Testis (tissue), 3 donors: ENCODE measurements around the gene TNS3. TPM values are rescaled to one million over a fixed set of nuclear protein-coding genes. Genes with fewer than 3 reads are reported as not detected.

Experiments used
- DNase-seq: peaks from one replicate; pipeline ENCODE4 v3.0.0-alpha.2; 2019
- H3K27ac ChIP-seq, 2 donors: fragments of 200-600 bp; sonication (generic); one replicate each; pipeline ENCODE4 v1.5.1; 2019
- H3K27me3 ChIP-seq: fragments of 200-600 bp; sonication (generic); one replicate; pipeline ENCODE4 v1.5.1; 2019
- H3K36me3 ChIP-seq: fragments of 200-600 bp; sonication (generic); one replicate; pipeline ENCODE4 v1.5.1; 2017; ENCODE audit warnings: low read depth; ENCODE audit errors: missing control alignments
- H3K4me1 ChIP-seq: fragments of 200-600 bp; sonication (generic); one replicate; pipeline ENCODE4 v1.5.1; 2019
- H3K4me3 ChIP-seq, 2 donors: fragments of 200-600 bp; sonication (generic); one replicate each; pipeline ENCODE4 v1.5.1; 2017 to 2019
- H3K9me3 ChIP-seq: fragments of 200-600 bp; sonication (generic); one replicate; pipeline ENCODE4 v1.5.1; 2017
- POLR2A ChIP-seq: fragments of 450-650 bp; IDR thresholded peaks from one replicate; pipeline ENCODE4 v1.6.1; 2017; ENCODE audit warnings: antibody characterized with exemption, mild to moderate bottlenecking, moderate library complexity
- WGBS, 2 donors: methylation state at CpG; one replicate each; pipeline ENCODE4 v1.1.5; 2018; 5-methylcytosine and 5-hydroxymethylcytosine counted together
- intact Hi-C: fragments of 100-400 bp; cut with DNase I; formaldehyde crosslinking; loops from one replicate; pipeline ENCODE4 v1.15.1; 2023; ENCODE audit warnings: low total_unique reads
- polyA plus RNA-seq: library from polyadenylated mRNA; stranded (reverse); fragments of 350-450 nt; fragmentation: Illumina TruSeq; extraction: RNeasy Lipid Tissue Mini Kit (QIAGEN cat#74804); gene quantifications from one replicate; pipeline ENCODE4 v1.2.3, GENCODE V29; 2014; ENCODE audit warnings: low read depth, low replicate concordance; ENCODE audit not compliant: insufficient read depth
- total RNA-seq, 2 donors: library from RNA; depleted of rRNA; stranded (reverse); fragments of >200 nt; gene quantifications; one replicate each; pipeline ENCODE4 v1.2.3, GENCODE V29; 2016
- TF ChIP-seq, protein P1 (sequence below), 3 experiments: fragments of 450-650 bp in 2 of 3; fragments of 200-600 bp in 1 of 3; sonication (generic) in 1 of 3; IDR thresholded peaks; one replicate each; pipeline ENCODE4 v1.5.1; 2016 to 2019; ENCODE audit warnings: antibody characterized with exemption in 3 of 3, mild to moderate bottlenecking in 2 of 3, moderate library complexity in 1 of 3

Gene TNS3
- total and polyA plus RNA-seq, 3 donors from 2014 or later = 28.5 to 93.5 (median 60.0) TPM

GRCh38 chr7:47602272-47603004 is 20.5 kb upstream of the TNS3 start:
- Histone ChIP-seq H3K4me1 (peaks cover 10% of the 10 kb centered on the region), H3K4me3 (no peak overlapping the region), H3K9me3 (no peaks in the 10 kb centered on the region), H3K36me3 (no peaks in the 10 kb centered on the region), H3K27ac (no peak overlapping the region), H3K27me3 (no peaks in the 10 kb centered on the region)
- intact Hi-C loops = no loop called here
- WGBS, 2 donors = 83 to 87% methylated on average over 7 of the region's 7 CpGs
- TF ChIP-seq, protein P1, sequence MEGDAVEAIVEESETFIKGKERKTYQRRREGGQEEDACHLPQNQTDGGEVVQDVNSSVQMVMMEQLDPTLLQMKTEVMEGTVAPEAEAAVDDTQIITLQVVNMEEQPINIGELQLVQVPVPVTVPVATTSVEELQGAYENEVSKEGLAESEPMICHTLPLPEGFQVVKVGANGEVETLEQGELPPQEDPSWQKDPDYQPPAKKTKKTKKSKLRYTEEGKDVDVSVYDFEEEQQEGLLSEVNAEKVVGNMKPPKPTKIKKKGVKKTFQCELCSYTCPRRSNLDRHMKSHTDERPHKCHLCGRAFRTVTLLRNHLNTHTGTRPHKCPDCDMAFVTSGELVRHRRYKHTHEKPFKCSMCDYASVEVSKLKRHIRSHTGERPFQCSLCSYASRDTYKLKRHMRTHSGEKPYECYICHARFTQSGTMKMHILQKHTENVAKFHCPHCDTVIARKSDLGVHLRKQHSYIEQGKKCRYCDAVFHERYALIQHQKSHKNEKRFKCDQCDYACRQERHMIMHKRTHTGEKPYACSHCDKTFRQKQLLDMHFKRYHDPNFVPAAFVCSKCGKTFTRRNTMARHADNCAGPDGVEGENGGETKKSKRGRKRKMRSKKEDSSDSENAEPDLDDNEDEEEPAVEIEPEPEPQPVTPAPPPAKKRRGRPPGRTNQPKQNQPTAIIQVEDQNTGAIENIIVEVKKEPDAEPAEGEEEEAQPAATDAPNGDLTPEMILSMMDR (IDR thresholded peaks at IDR 0.05) = no peak
- TF ChIP-seq POLR2A = no peak
- DNase-seq = no peak

- Histone ChIP-seq H3K36me3 (no peaks in the 10 kb centered on the region), H3K27me3 (no peaks in the 10 kb centered on the region), H3K9me3 (no peaks in the 10 kb centered on the region), H3K27ac (no peak overlapping the region), H3K4me1 (peaks cover 10% of the 10 kb centered on the region), H3K4me3 (no peak overlapping the region)
- TF ChIP-seq, protein P1 (IDR thresholded peaks at IDR 0.05) = no peak
- no peak for TF ChIP-seq POLR2A
- DNase-seq = no peak
- intact Hi-C loops = no loop called here
- WGBS, 2 donors = 90 to 98% methylated on average over 2 of the region's 2 CpGs
Observed at GRCh38 chr7:47601881-47602249, 20.0 kb upstream of the TNS3 start.

DNA sequence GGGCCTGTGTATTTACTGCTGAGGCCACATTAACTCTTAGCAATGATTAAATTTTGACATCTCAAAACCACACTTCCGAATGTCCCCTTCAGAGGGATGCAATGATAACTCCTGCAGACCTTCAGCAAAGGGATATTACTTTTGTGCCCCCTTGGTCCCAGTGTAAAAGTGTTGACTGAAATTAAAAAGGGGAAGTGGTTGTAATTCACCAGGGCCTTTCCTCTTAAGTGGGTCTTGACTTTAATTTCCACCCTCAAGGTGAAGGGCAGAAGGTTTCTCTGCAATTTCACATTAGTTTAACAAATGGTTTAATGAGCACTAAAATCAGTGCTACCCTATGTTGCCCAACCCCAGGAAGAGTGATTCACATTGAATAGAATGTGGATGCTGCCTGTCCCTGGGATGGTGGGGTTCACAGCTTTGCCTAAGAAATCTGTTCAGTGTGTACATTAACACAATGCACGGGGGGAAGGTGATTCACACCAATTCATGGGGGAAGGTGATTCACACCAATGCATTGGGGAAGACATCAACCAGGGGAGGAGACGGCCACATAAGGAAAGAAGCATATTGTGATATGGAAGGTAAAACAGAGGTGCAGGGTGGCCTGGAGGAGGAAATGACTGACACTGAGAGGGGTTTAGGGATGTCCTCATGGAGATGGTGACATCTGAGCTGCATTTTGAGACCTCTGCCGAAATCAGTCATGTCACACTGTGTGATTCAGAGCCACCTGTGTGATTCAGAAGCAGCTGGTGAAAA is 19.4 kb upstream of the TNS3 start:
- TF ChIP-seq POLR2A = no peak
- TF ChIP-seq, protein P1 (IDR thresholded peaks at IDR 0.05) = no peak
- Histone ChIP-seq H3K27ac (no peak overlapping the region), H3K9me3 (no peaks in the 10 kb centered on the region), H3K4me3 (no peak overlapping the region), H3K4me1 (peaks cover 10% of the 10 kb centered on the region), H3K27me3 (no peaks in the 10 kb centered on the region), H3K36me3 (no peaks in the 10 kb centered on the region)
- no peak for DNase-seq
- intact Hi-C loops = no loop called here
- WGBS, 2 donors = 84 to 91% methylated on average over 4 of the region's 4 CpGs

DNA sequence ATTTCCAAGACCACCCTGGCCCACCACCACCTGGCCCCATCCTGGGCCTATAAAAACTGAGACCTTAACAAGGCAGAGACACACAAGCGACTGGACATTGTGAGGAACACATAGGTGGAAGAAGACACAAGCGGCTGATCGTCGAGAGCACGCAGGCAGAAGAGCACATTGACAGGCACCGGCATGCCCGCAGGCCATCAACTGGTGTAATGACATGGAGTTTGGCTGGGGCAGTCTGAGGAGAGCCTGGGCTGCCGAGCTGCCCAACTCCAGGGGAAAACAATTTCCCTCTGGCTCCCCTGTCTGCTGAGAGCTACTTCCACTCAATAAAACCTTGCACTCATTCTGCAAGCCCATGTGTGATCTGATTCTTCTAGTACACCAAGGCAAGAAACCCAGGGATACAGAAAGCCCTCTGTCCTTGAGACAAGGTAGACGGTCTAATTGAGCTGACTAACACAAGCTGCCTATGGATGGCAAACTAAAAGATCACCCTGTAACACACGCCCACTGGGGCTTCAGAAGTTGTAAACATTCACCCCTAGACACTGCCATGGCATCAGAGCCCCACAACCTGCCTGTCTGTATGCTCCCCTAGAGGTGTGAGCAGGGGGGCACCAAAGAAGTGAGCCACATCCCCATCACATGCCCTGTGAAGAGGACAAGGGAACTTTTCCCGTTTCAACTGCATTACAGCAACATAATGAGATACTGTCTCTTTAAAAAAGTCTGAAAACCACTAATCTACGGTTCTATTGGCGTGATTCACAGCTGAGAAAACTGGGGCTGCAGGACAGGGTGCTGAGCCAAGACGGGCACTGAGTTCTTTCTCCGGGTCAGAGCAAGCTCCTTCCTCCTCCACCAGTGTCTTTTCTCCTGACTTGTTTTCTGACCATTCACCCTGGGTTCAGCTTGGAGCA is 18.5 kb upstream of the TNS3 start:
- no peaks in the 10 kb centered on the region for H3K27me3 ChIP-seq
- no peaks in the 10 kb centered on the region for H3K9me3 ChIP-seq
- intact Hi-C loops = no loop called here
- H3K27ac ChIP-seq = no peak overlapping the region
- TF ChIP-seq, protein P1 (IDR thresholded peaks at IDR 0.05) = no peak
- no peak for TF ChIP-seq POLR2A
- H3K4me1 ChIP-seq = peaks cover 10% of the 10 kb centered on the region
- no peak for DNase-seq
- no peaks in the 10 kb centered on the region for H3K36me3 ChIP-seq
- no peak overlapping the region for H3K4me3 ChIP-seq
- 70 to 71% methylated on average over 15 of the region's 15 CpGs for WGBS, 2 donors
